T1000 (cell line): ENCODE results near the gene KDM3A.

ENCODE experiments used
- DNase-seq: peaks from one replicate; lab custom pipeline; 2025; ENCODE audit warnings: mixed read lengths; lab: John Stamatoyannopoulos, UW

KDM3A gene, protein sequence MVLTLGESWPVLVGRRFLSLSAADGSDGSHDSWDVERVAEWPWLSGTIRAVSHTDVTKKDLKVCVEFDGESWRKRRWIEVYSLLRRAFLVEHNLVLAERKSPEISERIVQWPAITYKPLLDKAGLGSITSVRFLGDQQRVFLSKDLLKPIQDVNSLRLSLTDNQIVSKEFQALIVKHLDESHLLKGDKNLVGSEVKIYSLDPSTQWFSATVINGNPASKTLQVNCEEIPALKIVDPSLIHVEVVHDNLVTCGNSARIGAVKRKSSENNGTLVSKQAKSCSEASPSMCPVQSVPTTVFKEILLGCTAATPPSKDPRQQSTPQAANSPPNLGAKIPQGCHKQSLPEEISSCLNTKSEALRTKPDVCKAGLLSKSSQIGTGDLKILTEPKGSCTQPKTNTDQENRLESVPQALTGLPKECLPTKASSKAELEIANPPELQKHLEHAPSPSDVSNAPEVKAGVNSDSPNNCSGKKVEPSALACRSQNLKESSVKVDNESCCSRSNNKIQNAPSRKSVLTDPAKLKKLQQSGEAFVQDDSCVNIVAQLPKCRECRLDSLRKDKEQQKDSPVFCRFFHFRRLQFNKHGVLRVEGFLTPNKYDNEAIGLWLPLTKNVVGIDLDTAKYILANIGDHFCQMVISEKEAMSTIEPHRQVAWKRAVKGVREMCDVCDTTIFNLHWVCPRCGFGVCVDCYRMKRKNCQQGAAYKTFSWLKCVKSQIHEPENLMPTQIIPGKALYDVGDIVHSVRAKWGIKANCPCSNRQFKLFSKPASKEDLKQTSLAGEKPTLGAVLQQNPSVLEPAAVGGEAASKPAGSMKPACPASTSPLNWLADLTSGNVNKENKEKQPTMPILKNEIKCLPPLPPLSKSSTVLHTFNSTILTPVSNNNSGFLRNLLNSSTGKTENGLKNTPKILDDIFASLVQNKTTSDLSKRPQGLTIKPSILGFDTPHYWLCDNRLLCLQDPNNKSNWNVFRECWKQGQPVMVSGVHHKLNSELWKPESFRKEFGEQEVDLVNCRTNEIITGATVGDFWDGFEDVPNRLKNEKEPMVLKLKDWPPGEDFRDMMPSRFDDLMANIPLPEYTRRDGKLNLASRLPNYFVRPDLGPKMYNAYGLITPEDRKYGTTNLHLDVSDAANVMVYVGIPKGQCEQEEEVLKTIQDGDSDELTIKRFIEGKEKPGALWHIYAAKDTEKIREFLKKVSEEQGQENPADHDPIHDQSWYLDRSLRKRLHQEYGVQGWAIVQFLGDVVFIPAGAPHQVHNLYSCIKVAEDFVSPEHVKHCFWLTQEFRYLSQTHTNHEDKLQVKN (N-terminal part only)

DNA sequence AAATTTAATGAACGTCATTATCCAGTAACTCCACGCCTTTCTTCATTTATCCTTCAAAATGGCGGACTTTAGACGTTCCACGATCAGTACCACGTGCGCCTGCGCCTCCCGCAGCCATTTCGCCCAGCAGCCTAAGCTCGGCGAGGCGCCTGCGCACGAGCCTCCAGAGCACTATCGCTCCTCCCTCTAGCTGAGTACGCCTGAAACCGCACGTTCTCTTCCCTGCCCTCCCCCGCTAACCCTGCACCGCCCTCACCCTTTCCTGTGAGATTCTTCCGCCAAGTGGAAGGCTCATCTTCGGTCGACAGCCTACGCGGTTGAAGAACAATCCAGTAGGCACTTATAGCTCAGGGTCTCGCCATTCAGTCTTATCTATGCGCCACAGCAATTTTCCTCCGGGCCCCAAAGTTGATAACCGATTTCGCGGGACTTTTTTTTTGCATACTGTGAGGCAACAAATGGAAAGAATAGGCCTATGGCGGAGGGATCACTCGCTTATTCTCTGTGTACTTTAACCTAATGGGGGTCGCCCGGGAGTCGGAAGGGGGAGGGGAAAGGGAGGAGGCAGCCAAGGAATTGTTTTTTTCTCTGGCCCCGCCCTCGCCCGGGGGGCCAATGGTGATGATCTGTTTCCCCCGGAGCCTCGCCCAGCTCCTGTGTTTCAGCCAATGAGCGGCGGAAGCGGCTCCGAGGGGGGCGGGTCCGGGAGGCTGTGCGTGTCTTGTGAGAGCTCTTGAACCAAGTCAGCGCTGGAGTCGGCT lies at the start of gene KDM3A:
Gene KDM3A (plus strand): TSS at position 741 of the 761 bp plus-strand sequence. CDS start 677 bp downstream, outside the sequence.
- DNase-seq, result peak; percentile 99

- DNase-seq, result no peak
Observed at GRCh38 chr2:86392873-86393518, 48.2 kb upstream of the KDM3A start.

DNA sequence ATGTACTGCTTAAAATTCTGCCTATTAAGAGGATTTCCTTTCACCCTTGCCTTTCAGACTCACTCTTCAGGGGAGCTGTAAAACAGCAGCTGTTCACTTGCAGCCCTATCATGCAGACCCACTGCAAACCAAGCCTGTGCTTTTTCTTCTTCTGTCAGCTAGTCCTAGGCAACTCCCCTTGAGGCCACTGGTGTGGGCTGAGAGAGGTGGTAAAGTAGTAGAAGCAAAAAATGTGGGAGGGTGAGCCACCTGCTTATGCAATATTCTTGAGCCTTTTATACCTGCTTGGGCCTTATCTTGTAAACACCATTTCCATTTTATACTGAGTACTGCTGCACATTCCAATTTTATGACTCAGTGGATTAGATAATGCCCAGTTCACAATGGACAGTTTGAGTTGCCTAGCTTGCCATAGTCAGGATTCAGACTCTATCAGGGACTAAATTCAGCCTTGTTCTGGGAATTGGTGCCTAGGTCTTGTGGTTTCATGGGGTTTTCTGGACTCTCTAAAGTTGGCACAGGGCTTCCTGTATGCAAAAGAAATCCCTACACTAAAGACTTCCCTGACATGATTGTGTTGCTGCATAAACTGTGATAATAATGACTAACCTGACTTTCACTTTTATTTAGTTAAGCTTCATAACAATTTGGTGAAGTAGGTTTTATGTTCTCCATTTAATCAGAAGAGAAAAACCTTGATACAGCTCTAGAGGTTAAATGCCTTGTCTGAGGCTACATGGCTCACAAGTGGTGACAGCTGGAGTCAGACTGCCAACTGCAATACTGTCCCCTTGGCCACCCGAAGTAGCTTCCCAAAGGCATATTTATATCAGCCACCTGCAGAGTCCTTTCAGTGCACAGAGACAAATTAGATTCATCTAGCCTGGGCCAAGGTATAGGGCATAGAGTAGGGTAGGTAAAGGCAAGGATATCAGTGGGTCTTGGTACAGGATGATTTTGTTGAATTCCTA lies 47.4 kb upstream of the KDM3A start:
- no peak for DNase-seq

- no peak for DNase-seq
Observed at GRCh38 chr2:86396291-86396785, 44.8 kb upstream of the KDM3A start.

DNA sequence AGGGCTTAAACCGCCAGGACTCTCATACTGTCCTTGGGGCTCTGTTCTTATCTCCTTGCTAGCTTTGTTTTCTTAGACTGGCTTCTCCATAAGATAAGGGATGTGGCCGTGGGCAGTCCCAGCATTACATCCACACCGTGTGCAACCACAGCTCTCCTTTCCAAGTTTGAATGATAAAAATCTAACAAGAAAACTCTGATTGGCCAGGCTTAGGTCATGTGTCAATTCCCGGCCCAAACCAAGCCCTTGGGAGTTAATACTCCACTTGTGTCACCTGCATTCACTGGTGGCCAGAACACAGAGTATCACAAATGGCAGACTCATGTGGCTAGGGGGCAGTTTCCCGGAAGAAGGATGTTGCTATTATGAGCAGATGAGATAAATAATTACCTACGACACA lies 43.2 kb upstream of the KDM3A start:
- DNase-seq, result no peak

DNA sequence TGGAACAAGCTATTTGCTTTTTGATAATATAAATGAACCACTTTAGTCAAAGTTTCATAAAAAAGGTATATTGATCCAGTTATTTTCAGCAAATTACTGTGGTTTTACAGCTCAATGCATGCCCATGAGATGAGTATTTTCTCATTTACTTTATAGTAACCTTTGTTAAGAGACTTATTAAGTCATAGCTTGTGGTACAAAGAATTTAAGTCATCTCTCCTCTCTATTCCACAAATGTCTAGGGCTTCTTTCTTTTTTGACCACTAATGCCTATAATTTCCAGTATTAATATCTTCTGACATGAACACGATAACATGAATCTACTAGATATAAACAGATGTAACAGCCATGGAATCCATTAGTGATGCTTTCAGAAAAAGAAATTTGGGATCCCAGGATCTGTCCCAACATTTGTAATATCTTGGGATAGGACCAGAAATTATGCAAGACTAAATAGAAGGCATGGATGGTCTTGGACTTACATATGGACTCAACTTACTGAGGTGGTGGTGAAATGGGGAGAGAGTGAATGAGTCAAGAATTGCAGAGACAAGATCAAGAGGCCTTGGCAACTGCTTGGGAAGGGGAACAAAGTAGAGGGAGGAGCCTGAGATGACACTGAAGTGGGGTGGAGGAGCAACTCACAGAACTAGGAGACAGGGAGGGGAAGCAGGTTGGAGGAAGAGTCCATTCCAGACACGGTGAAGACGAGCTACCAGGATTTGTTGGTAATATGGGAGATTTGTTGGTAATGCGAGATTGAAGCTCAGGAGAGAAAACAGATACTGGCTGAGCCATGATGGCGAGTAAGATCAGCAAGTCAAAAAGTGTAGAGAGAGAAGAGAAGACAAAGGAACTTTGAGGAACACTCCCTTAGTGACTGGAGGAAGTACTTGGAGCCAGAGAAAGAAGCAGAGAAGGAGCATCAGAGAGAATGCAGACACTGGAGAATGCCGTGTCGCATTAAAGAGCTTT lies 42.4 kb upstream of the KDM3A start:
- no peak for DNase-seq

- DNase-seq, result no peak
Observed at GRCh38 chr2:86400321-86400720, 40.9 kb upstream of the KDM3A start.

DNA sequence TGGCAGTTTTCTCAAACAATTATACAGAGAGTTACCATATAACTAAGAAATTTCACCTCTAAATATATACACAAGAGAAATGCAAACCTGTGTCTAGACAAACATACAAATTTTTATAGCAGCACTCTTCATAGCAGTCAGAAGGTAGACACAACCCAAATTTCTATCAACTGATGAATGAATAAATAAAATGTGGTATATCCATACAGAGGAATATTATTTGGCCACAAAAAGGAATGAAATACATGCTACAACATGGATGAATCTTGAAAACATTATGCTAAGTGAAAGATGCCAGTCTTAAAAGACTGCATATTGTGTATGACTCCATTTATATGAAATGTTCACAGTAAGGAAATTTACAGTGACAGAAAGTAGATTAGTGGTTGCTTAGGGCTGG lies 30.6 kb upstream of the KDM3A start:
- no peak for DNase-seq

DNA sequence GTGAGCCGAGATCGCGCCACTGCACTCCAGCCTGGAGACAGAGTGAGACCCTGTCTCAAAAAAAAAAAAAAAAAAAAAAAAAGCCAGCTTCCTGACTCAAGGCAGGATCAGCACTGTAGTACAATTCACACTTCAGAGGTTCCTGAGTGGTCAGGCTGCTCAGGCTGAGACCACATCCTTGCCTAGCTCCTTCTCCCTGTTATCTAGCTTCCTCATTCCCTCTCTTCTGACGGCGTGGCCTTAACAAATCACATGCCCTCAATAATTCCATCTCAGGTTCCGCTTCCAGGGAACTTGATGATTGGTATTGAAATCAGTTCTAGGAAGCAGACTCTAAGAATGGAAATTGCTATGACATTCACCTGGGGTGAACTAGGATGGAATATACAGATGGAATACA lies 29.8 kb upstream of the KDM3A start:
- DNase-seq, result no peak

- no peak for DNase-seq
Observed at GRCh38 chr2:86412007-86412406, 29.2 kb upstream of the KDM3A start.

GRCh38 chr2:86413296-86414094 lies 27.7 kb upstream of the KDM3A start:
- no peak for DNase-seq

DNA sequence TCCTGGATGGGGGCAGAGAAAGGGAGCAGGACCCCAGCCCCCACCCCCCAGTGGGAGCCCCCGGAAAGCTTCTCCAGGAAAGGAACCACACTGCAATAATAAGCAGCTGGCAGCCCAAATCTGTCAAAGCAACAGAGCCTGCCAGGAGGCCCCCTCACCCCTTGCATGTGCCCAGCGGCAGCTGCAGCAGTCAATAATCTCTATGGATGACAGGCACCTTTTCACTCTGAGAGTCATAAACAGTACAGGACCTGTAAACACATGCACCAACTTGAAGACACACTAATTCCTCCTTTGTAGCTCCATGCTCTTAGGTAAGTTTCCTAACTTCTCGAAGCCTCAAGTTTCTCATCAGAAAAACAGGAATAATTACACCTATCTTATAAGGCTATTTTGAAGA lies 26.2 kb upstream of the KDM3A start:
- no peak for DNase-seq

DNA sequence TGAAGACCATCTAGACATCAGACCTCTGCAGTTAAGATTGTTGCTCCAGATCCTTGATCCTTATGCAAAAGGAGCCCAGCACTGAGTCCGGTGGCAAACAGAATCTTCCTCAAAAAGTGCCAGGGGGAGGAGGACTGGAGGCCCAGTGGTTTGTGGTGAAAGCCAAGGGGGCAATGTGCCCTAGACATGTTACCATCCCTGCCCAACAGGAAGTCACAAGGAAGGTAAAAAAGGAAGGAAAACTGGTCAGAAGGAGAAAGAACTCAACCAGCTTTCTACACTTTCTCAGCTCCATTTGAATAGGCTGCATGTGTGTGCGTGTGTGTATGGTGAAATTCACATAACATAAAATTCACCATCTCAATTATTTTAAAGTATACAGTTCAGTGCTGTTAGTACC lies 25.0 kb upstream of the KDM3A start:
- no peak for DNase-seq

DNA sequence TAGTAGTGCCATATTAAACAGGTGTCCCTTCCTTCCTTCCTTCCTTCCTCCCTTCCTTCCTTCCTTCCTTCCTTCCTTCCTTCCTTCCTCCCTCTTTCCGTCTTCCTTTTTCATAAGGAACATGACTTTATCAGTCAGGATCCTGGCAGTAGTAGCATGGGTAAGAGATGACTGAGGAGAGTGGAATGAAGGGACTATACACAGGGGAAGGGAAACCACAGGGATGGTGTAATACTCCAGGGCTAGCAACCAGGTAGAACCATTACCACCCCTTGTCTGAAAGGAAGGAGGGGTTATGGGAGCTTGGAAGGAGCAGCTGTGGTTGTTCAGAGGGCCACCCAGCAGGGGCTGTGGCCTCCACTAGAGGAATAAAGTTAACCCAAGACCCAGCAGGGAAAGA lies 23.2 kb upstream of the KDM3A start:
- no peak for DNase-seq

DNA sequence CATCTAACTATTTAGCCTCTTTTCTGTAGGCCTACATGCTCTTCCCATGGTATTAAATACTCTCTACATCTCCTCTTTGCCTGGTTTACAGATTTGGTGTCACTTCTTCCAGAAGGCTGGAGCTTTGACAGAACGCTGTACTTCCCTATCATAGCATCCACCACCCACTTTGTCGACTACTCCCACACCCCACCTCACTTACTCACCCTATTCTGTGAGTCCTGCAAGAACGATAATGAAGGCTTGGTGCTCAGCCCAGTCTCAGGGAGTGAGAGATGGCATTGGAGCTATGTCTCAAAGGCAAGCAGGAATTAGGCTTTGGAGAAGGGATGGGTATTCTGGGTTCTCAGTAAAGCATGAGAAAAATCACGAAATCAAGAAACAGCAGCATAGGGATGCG lies 20.3 kb upstream of the KDM3A start:
- DNase-seq, result no peak

- DNase-seq, result no peak
Observed at GRCh38 chr2:86426271-86426670, 14.9 kb upstream of the KDM3A start.

DNA sequence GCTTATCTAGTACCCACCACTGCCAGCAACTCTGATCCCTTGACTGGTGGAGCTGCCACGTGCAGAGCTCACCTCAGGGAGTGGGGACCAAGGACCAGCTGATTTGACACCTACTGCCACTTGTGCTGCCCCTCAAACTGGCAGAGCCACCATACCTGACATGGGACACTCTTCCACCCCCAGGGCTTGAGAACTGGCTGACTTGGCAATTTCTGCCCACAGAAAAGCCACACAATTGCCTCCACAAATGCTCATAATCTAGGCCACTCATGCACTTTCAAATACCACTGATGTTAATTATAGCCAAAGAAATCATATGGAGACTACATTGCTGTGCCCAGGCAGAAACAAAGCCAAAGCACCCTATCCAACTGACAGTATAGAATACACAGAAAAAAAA lies 11.8 kb upstream of the KDM3A start:
- no peak for DNase-seq

DNA sequence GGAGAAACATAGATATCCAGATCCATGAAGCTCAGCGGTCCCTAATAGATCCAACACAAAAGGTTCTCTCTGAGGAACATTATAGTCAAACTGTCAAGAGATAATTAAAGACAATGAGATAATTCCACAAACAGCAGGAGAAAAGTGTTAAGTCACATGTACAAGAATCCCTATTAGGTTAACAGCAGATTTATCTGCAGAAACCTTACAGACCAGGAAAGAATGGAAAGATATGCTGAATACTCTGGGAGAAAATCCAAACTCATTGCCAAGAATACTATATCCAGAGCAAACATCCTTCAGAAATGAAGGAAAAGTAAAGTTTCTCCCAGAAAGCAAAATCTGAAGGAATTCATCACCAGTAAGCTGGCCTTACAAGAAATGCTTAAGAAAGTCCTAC lies 10.8 kb upstream of the KDM3A start:
- DNase-seq, result no peak
